Osteoblast (primary cell): ENCODE measurements around the gene RTCB. TPM values are rescaled to one million over a fixed set of nuclear protein-coding genes. Genes with fewer than 3 reads are reported as not detected.

ENCODE experiments used
- DNase-seq: peaks from one replicate; pipeline ENCODE4 v3.0.0; 2011; ENCODE audit warnings: low spot score, mixed read lengths; ENCODE audit not compliant: insufficient read length; ENCODE audit errors: missing footprints
- H2AFZ ChIP-seq: 2 replicates; pipeline ENCODE4 v1.6.0; 2011; ENCODE audit warnings: mild to moderate bottlenecking, low read length
- H3K27ac ChIP-seq: 2 replicates; pipeline ENCODE4 v1.5.1; 2011; ENCODE audit warnings: mild to moderate bottlenecking, low read depth, low read length, moderate library complexity
- H3K27me3 ChIP-seq: 2 replicates; pipeline ENCODE4 v1.6.0; 2012; ENCODE audit warnings: mild to moderate bottlenecking, control low read depth, inconsistent platforms, low read length, moderate library complexity; ENCODE audit not compliant: insufficient read depth
- H3K36me3 ChIP-seq: 2 replicates; pipeline ENCODE4 v1.5.1; 2011; ENCODE audit warnings: mild to moderate bottlenecking, low read length, control low read depth, moderate library complexity; ENCODE audit not compliant: insufficient read depth
- H3K4me1 ChIP-seq: 2 replicates; pipeline ENCODE4 v1.5.1; 2011; ENCODE audit warnings: mild to moderate bottlenecking, low read length, control low read depth, moderate library complexity; ENCODE audit not compliant: insufficient read depth
- H3K4me2 ChIP-seq: 2 replicates; pipeline ENCODE4 v1.6.0; 2011; ENCODE audit warnings: mild to moderate bottlenecking, low read length; ENCODE audit not compliant: insufficient read depth
- H3K4me3 ChIP-seq: fragments of 200-600 bp; sonication (generic); 3 replicates; pipeline ENCODE4 v1.5.1; 2012; ENCODE audit warnings: mild to moderate bottlenecking, low read length, inconsistent platforms; ENCODE audit not compliant: insufficient read depth
- H3K79me2 ChIP-seq: 2 replicates; pipeline ENCODE4 v1.6.0; 2012; ENCODE audit warnings: mild to moderate bottlenecking, low read length, control low read depth, inconsistent platforms; ENCODE audit not compliant: insufficient read depth
- H3K9me3 ChIP-seq: 2 replicates; pipeline ENCODE4 v1.5.1; 2011; ENCODE audit warnings: low read depth, low read length, control low read depth
- H4K20me1 ChIP-seq: 2 replicates; pipeline ENCODE4 v1.6.0; 2012; ENCODE audit warnings: mild to moderate bottlenecking, low read length, control low read depth; ENCODE audit not compliant: insufficient read depth
- CTCF ChIP-seq: IDR thresholded peaks from 2 replicates; pipeline ENCODE4 v1.5.1; 2011; ENCODE audit warnings: mild to moderate bottlenecking, low read depth, low read length, moderate library complexity; ENCODE audit errors: extremely low read depth
- total RNA-seq: library from RNA; depleted of rRNA; stranded (reverse); fragments of >200 nt; gene quantifications from 2 replicates; pipeline ENCODE4 v1.2.3, GENCODE V29; 2012

The RTCB gene
- total RNA-seq, 1 donor = 107 TPM

GRCh38 chr22:32401486-32401885 is 10.6 kb downstream of the RTCB start:
- peaks cover 83% of the 10 kb centered on the region for H3K36me3 ChIP-seq
- H3K27ac ChIP-seq = no peak overlapping the region
- no peaks in the 10 kb centered on the region for H3K4me1 ChIP-seq
- no peaks in the 10 kb centered on the region for H3K9me3 ChIP-seq
- no peaks in the 10 kb centered on the region for H3K79me2 ChIP-seq
- no peak overlapping the region for H3K4me3 ChIP-seq
- H2AFZ ChIP-seq = no peak overlapping the region
- no peak for DNase-seq
- TF ChIP-seq CTCF = no peak
- no peaks in the 10 kb centered on the region for H4K20me1 ChIP-seq
- no peak overlapping the region for H3K4me2 ChIP-seq
- no peaks in the 10 kb centered on the region for H3K27me3 ChIP-seq

- no peak for TF ChIP-seq CTCF
- H3K9me3 ChIP-seq = no peaks in the 10 kb centered on the region
- no peaks in the 10 kb centered on the region for H4K20me1 ChIP-seq
- H3K4me3 ChIP-seq = no peak overlapping the region
- no peak overlapping the region for H3K27ac ChIP-seq
- DNase-seq = no peak
- H2AFZ ChIP-seq = no peak overlapping the region
- no peak overlapping the region for H3K4me2 ChIP-seq
- H3K79me2 ChIP-seq = no peaks in the 10 kb centered on the region
- peaks cover 92% of the 10 kb centered on the region for H3K36me3 ChIP-seq
- no peaks in the 10 kb centered on the region for H3K27me3 ChIP-seq
- H3K4me1 ChIP-seq = no peaks in the 10 kb centered on the region
These were observed 15.3 kb downstream of the RTCB start for GRCh38 chr22:32396746-32397145.

GRCh38 chr22:32396255-32396654 is 15.8 kb downstream of the RTCB start:
- Histone ChIP-seq H3K9me3 (no peaks in the 10 kb centered on the region), H3K36me3 (peaks cover 92% of the 10 kb centered on the region), H3K4me2 (no peak overlapping the region), H3K27me3 (no peaks in the 10 kb centered on the region), H2AFZ (no peak overlapping the region), H3K27ac (no peak overlapping the region), H3K4me3 (no peak overlapping the region), H3K4me1 (no peaks in the 10 kb centered on the region), H4K20me1 (no peaks in the 10 kb centered on the region), H3K79me2 (no peaks in the 10 kb centered on the region)
- TF ChIP-seq CTCF = no peak
- DNase-seq = no peak

- H3K9me3 ChIP-seq = no peaks in the 10 kb centered on the region
- H2AFZ ChIP-seq = no peak overlapping the region
- TF ChIP-seq CTCF = no peak
- no peaks in the 10 kb centered on the region for H3K27me3 ChIP-seq
- DNase-seq = no peak
- H3K4me1 ChIP-seq = no peaks in the 10 kb centered on the region
- H3K36me3 ChIP-seq = peaks cover 89% of the 10 kb centered on the region
- no peaks in the 10 kb centered on the region for H3K79me2 ChIP-seq
- no peak overlapping the region for H3K4me3 ChIP-seq
- no peaks in the 10 kb centered on the region for H4K20me1 ChIP-seq
- no peak overlapping the region for H3K27ac ChIP-seq
- no peak overlapping the region for H3K4me2 ChIP-seq
These were observed 16.9 kb downstream of the RTCB start for GRCh38 chr22:32395107-32395506.
